ENCODE measurements around the gene RBM20. TPM values are rescaled to one million over a fixed set of nuclear protein-coding genes. Genes with fewer than 3 reads are reported as not detected.
"Not testable (repeated sequence)": the region's sequence is repeated elsewhere in the genome, so short reads cannot be mapped to it uniquely, and the experiment has no call there.

RBM20 gene
- total RNA-seq, 8 experiments from 2014 or later: 0.31 to 19.1 (median 8.8) TPM

- Histone ChIP-seq H3K4me1 (replicated peaks in 1 of 2) (peaks cover 6 to 8% of the 10 kb centered on the region in 2 donors), H3K4me3 (no peak overlapping the region), H3K27ac (no peak overlapping the region)
- no peak for ATAC-seq (replicated peaks in 6 of 8)
- WGBS, 10 experiments: 17 to 100% (median 74%) methylated on average over 1 to 5 of the region's 5 CpGs; no CpG with 5 or more reads in 2 of the 10 experiments
- in situ Hi-C loops (cut with MboI; ENCODE audit: low pct_unique_long_range_greater_than_20kb in 2 of 9, low sequenced_read_pairs in 9 of 9, unreplicated experiment in 9 of 9): no loop called here
These were observed 50.8 kb downstream of the RBM20 start for GRCh38 chr10:110694820-110695538.

GRCh38 chr10:110695539-110695886 lies 51.4 kb downstream of the RBM20 start:
- in situ Hi-C loops (cut with MboI; ENCODE audit: low pct_unique_long_range_greater_than_20kb in 2 of 9, low sequenced_read_pairs in 9 of 9, unreplicated experiment in 9 of 9): no loop called here
- peaks cover 6 to 8% of the 10 kb centered on the region in 2 donors for H3K4me1 ChIP-seq (replicated peaks in 1 of 2)
- peak in 6 of 8 experiments; percentile 20 to 84 (median 76) for ATAC-seq (replicated peaks in 6 of 8)
- WGBS, 10 experiments: 17 to 100% (median 55%) methylated on average over 1 to 2 of the region's 2 CpGs; no CpG with 5 or more reads in 4 of the 10 experiments
- no peak overlapping the region for H3K4me3 ChIP-seq
- no peak overlapping the region for H3K27ac ChIP-seq

DNA sequence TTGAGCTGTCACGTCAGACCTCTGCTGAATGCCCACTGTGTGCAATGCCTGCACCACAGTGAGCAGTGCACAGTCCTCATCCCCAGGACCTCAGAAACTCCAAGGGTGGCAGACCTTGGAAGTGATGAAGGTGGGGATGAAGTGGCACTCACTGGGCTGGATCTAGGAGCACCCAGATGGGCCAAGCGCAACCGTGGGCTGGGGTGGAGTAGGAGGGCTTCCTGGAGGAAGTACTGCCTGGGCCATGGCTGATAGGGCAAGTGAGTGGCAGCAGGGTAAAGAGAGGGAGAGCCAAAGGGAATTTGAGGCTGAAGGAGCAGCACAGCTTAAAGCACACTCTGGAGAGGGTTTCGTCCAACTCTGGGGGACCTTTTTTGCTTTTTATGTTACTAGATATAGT lies 52.3 kb downstream of the RBM20 start:
- Histone ChIP-seq H3K4me3 (no peak overlapping the region), H3K27ac (no peak overlapping the region), H3K4me1 (replicated peaks in 1 of 2) (peaks cover 10 to 12% of the 10 kb centered on the region in 2 donors)
- 40 to 100% (median 100%) methylated on average over 1 to 2 of the region's 4 CpGs; no CpG with 5 or more reads in 5 of the 10 experiments for WGBS, 10 experiments
- no peak for ATAC-seq (replicated peaks in 6 of 8)
- in situ Hi-C loops (cut with MboI; ENCODE audit: low pct_unique_long_range_greater_than_20kb in 2 of 9, low sequenced_read_pairs in 9 of 9, unreplicated experiment in 9 of 9): no loop called here

- H3K27ac ChIP-seq: no peak overlapping the region
- no peak overlapping the region for H3K4me3 ChIP-seq
- in situ Hi-C loops (cut with MboI; ENCODE audit: low pct_unique_long_range_greater_than_20kb in 2 of 9, low sequenced_read_pairs in 9 of 9, unreplicated experiment in 9 of 9): no loop called here
- ATAC-seq (replicated peaks in 6 of 8): no peak
- peaks cover 15 to 19% of the 10 kb centered on the region in 2 donors for H3K4me1 ChIP-seq (replicated peaks in 1 of 2)
- 20 to 100% (median 65%) methylated on average over 1 to 2 of the region's 5 CpGs; no CpG with 5 or more reads in 6 of the 10 experiments for WGBS, 10 experiments
These were observed 54.2 kb downstream of the RBM20 start for GRCh38 chr10:110698340-110698739.

GRCh38 chr10:110698782-110699201 lies 54.7 kb downstream of the RBM20 start:
- in situ Hi-C loops (cut with MboI; ENCODE audit: low pct_unique_long_range_greater_than_20kb in 2 of 9, low sequenced_read_pairs in 9 of 9, unreplicated experiment in 9 of 9): no loop called here
- WGBS, 10 experiments: 80 to 90% (median 83%) methylated on average over 1 to 3 of the region's 6 CpGs; no CpG with 5 or more reads in 7 of the 10 experiments
- H3K4me3 ChIP-seq: no peak overlapping the region
- peaks cover 15 to 19% of the 10 kb centered on the region in 2 donors for H3K4me1 ChIP-seq (replicated peaks in 1 of 2)
- ATAC-seq (replicated peaks in 6 of 8): no peak
- no peak overlapping the region for H3K27ac ChIP-seq

GRCh38 chr10:110699859-110700468 lies 55.8 kb downstream of the RBM20 start:
- no peak for ATAC-seq (replicated peaks in 6 of 8)
- Histone ChIP-seq H3K4me1 (replicated peaks in 1 of 2) (peaks cover 15 to 19% of the 10 kb centered on the region in 2 donors), H3K4me3 (no peak overlapping the region), H3K27ac (no peak overlapping the region)
- in situ Hi-C loops (cut with MboI; ENCODE audit: low pct_unique_long_range_greater_than_20kb in 2 of 9, low sequenced_read_pairs in 9 of 9, unreplicated experiment in 9 of 9): no loop called here
- 41 to 97% (median 89%) methylated on average over 2 to 10 of the region's 10 CpGs for WGBS, 10 experiments

DNA sequence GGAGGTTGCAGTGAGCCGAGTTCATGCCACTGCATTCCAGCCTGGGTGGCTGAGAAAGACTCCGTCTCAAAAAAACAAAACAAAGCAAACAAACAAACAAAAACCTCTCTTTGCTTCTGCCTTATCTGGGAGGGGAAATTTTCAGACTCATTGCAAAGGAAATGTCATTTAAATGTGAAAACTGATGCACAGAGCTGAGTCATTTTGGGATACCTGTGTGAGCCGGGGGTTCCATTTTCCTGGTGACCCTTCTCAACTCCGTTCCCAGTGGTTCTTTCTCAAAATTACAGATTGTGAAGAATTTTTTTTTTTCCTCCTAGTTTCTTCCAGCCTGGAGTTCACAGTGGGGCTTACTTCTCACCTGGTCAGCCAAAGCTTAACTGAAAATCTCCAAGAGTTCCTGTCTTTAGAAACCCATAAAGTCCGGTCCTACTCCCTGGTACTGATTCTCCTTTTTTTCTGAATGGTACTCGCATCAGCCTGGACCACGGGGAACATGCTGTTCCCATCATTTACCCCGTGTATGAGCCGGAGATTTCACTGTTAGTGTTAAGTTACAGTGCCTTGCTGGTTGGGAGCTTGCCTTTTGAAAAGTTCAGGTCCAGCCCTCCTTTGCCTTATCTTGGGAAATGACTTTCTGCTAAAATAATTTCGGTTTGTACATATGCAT lies 56.9 kb downstream of the RBM20 start:
- Histone ChIP-seq H3K4me3 (no peak overlapping the region), H3K27ac (no peak overlapping the region), H3K4me1 (replicated peaks in 1 of 2) (peaks cover 10 to 17% of the 10 kb centered on the region in 2 donors)
- in situ Hi-C loops (cut with MboI; ENCODE audit: low pct_unique_long_range_greater_than_20kb in 2 of 9, low sequenced_read_pairs in 9 of 9, unreplicated experiment in 9 of 9): no loop called here
- WGBS, 10 experiments: 29 to 88% (median 73%) methylated on average over 2 to 10 of the region's 10 CpGs
- peak in 3 of 8 experiments; percentile 18 to 85 (median 21) for ATAC-seq (replicated peaks in 6 of 8)

GRCh38 chr10:110701617-110701971 lies 57.5 kb downstream of the RBM20 start:
- WGBS, 10 experiments: 0 to 100% (median 25%) methylated on average over 1 to 2 of the region's 3 CpGs; no CpG with 5 or more reads in 6 of the 10 experiments
- in situ Hi-C loops (cut with MboI; ENCODE audit: low pct_unique_long_range_greater_than_20kb in 2 of 9, low sequenced_read_pairs in 9 of 9, unreplicated experiment in 9 of 9): no loop called here
- H3K4me3 ChIP-seq: no peak overlapping the region
- H3K27ac ChIP-seq: no peak overlapping the region
- H3K4me1 ChIP-seq (replicated peaks in 1 of 2): peaks cover 15 to 21% of the 10 kb centered on the region in 2 donors
- peak in 7 of 8 experiments; percentile 41 to 91 (median 69) for ATAC-seq (replicated peaks in 6 of 8)

- Histone ChIP-seq H3K4me3 (no peak overlapping the region), H3K27ac (no peak overlapping the region), H3K4me1 (replicated peaks in 1 of 2) (peaks cover 21 to 24% of the 10 kb centered on the region in 2 donors)
- in situ Hi-C loops (cut with MboI; ENCODE audit: low pct_unique_long_range_greater_than_20kb in 2 of 9, low sequenced_read_pairs in 9 of 9, unreplicated experiment in 9 of 9): no loop called here
- ATAC-seq (replicated peaks in 6 of 8): no peak
These were observed 59.9 kb downstream of the RBM20 start for GRCh38 chr10:110704070-110704469.

DNA sequence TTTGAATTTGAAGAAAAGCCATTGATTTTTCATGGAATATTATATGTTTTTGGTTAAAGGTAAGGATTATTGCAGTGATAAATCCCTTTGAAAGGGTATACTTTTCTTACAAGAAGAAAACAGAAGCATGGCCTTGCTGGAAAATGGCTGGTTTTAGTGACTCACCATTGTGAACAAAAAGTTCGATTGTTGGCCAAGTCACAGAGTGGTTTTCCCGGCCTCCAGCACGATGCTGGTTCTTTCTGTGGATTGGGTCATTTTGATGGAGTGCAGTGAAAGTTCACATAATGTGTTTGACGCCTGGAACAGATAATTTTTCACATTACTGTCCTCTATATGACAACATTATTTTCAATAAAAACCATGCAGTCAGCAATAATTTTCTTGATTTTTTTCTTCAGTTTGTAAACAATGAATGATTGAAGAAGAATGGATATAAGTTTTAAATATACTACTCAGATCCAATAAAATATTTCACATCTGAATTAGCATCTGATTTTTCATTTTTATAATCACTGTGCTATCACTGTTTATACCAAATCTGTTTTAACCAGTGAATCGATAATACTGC lies 60.9 kb downstream of the RBM20 start:
- Histone ChIP-seq H3K27ac (no peak overlapping the region), H3K4me1 (replicated peaks in 1 of 2) (peaks cover 22 to 25% of the 10 kb centered on the region in 2 donors), H3K4me3 (no peak overlapping the region)
- in situ Hi-C loops (cut with MboI; ENCODE audit: low pct_unique_long_range_greater_than_20kb in 2 of 9, low sequenced_read_pairs in 9 of 9, unreplicated experiment in 9 of 9): no loop called here
- no peak for ATAC-seq (replicated peaks in 6 of 8)
- WGBS, 10 experiments: 47 to 100% (median 85%) methylated on average over 1 to 5 of the region's 5 CpGs; no CpG with 5 or more reads in 1 of the 10 experiments

GRCh38 chr10:110705596-110705995 lies 61.5 kb downstream of the RBM20 start:
- H3K27ac ChIP-seq; ATAC-seq (replicated peaks in 6 of 8); in situ Hi-C loops (cut with MboI; ENCODE audit: low pct_unique_long_range_greater_than_20kb in 2 of 9, low sequenced_read_pairs in 9 of 9, unreplicated experiment in 9 of 9); H3K4me3 ChIP-seq: not testable (repeated sequence)
- peaks cover 22 to 25% of the 10 kb centered on the region in 2 donors for H3K4me1 ChIP-seq (replicated peaks in 1 of 2)
- 50 to 100% (median 96%) methylated on average over 1 to 4 of the region's 4 CpGs for WGBS, 10 experiments

DNA sequence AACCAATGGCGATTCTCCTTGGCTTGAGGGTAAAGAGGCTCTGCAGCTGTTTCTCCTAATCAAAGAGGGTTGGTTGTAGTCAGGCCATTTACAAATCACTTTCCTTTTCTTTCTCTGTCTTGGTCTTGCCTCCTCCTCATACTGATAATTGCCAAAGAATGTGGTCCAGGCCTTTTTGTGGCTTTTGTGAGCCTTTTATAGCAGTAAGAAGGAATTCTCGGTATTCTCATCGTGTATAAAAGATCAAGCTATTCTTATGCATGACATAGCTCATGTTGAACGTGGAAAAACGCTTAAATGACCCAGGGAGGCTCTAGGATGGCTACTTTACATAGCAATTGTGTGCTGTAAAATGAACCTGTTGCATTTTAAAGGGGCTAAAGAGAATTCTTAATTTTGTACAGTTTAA lies 62.6 kb downstream of the RBM20 start:
- peak in 7 of 8 experiments; percentile 63 to 93 (median 83) for ATAC-seq (replicated peaks in 6 of 8)
- no peak overlapping the region for H3K4me3 ChIP-seq
- 0 to 9% (median 1%) methylated on average over 2 to 5 of the region's 5 CpGs for WGBS, 10 experiments
- H3K4me1 ChIP-seq (replicated peaks in 1 of 2): peaks cover 15 to 24% of the 10 kb centered on the region in 2 donors
- in situ Hi-C loops (cut with MboI; ENCODE audit: low pct_unique_long_range_greater_than_20kb in 2 of 9, low sequenced_read_pairs in 9 of 9, unreplicated experiment in 9 of 9): no loop called here
- H3K27ac ChIP-seq: peak overlapping the region in 1 of 2 donors; percentile 60

Measured in motor neuron (in vitro differentiated cells).